Fibroblast of peridontal ligament (primary cell): ENCODE results near the gene VAMP4.
"Not testable (repeated sequence)": the region's sequence is repeated elsewhere in the genome, so short reads cannot be mapped to it uniquely, and the experiment has no call there.

ENCODE experiments used
- DNase-seq: peaks from one replicate; pipeline ENCODE4 v3.0.0-alpha.2; 2010; ENCODE audit errors: extremely low read depth

The VAMP4 gene

DNA sequence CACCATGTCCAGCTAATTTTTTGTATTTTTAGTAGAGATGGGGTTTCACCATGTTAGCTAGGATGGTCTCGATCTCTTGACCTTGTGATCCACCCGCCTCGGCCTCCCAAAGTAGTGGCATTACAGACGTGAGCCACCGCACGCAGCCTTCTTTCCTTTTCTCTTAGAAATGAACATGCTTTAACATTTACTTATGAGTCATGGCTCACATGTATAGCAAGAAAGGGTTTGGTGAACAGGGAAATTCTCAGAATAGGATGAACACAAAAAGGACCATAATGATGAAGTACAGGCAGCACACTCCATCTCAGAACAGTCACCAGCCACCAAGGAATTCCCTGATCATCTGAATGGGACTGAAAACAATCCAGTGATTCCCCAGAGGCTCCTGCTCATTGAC is 9.4 kb upstream of the VAMP4 start:
- DNase-seq = no peak

DNA sequence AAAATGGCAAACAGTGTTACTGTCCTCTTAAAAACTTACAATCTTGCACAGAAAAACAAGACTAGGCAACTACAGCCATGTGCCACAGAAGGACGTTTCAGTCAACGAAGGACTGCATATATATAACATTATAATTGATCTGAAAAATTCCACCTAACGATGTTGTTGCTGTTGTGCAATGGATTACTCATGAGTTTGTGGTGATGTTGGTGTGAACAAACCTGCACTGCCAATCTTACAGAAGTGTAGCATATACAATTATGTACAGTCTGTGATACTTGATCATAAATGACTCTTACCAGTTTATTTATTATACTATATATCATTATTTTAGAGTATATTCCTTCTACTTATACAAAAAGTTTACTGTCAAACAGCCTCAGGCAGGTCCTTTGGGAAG is 6.8 kb upstream of the VAMP4 start:
- no peak for DNase-seq

DNA sequence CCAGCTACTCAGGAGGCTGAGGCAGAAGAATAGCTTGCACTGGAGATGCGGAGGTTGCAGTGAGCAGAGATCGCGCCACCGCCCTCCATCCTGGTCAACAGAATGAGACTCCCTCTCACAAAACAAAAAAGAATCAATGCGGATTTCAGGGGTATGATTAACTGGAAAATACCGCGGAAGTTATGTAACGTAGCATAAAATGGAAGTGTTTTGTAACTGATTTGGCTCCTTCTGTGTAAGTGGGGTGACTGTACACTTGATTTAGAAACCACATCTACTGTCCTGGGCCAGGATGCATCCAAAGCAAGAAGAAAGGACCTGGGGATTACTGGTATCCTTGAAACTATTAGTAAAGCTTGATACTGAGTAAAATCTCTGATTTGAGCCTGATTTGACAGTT is 3.1 kb upstream of the VAMP4 start:
- DNase-seq = no peak

DNA sequence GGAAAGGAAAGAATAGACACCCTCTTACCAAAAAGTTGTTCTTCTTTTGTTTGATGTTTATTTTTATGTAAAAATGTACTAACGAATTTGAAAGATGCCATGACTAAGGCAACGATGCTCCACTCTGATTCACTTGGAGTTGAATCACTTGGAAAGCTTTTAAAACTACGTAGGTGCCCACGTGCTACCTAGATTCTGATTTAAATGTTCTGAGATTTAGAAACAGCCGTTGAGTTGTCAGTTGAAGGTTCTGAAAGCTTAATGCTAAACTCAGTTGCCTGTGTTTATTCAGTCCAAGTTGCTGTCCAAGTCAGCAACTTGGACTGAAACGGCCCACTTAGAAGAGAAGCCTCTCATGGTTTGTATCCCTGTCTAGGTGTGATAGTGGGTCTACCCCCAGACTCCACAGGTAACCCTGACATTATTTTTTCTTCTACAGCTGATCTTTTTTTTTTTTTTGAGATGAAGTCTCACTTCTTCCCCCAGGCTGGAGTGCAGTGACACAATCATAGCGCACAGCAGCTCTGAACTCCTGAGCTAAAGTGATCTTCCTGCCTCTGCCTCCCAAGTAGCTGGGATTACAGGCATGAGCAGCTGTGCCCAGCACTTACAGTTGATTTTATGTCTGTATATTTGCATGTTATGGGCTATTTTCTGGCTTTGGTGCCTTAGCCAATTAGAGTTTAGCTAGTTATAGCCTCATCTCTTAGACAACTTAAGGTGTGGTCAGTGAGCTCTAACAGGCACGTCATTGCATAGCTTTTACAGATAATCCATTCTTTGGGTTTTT is 1.4 kb upstream of the VAMP4 start:
- peak; percentile 90 for DNase-seq

DNA sequence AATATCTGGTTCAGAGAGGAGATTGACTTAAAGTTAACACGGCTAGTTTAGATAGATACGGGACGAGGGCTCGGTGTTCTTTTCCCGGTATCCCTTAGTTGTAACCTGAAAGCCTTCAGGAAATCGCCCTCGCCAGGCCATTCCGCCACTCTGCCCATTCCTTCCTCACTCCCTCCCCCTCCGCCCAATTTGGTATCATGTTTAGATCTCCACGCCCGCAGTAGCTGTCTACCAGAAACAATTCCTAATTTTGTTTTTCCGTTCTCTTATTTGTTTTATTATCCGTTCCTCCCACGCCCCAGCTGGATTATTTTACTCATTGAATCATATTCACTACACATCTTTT is 685 bp upstream of the VAMP4 start:
- peak; percentile 59 for DNase-seq

DNA sequence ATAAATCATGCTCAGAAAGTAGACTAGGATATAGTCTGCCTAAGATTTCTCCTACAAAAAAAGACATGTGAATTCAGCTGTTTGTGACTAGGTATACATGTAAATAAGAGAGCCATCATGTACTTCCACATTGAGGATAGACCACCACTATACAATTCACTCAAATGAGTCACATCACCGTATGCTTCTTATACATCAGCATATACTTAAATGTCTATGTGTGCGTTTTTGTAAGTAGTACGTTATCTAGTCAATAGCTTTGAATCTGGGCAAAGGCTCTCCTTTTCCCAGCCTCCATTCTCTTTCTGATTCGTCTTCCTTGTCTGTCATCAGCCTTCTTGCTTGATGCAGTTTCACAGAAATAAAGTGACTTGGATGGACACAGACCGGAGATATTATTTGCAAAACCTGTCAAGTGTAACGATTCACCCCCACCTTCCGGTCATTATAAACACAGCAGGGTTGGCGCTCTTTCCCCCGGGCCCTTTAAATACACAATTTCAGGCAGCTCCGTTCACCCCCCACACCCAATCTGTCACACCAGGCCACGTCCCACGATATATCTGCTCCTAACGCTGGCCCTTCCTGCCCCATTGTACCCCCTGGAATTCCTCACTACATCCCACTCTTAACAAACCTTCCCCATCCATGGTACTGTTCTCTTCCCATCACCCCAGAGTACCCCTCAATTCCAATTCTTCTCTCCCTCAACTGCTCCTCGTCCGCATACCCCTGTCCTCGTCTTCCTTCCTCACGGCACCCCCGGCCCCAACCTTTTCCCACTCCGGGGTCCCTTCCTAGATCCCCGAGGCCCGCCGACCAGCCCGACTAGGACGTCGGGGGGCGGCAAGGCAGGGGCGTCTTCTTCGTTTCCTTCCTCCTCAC is 636 bp downstream of the VAMP4 start:
- peak; percentile 38 for DNase-seq

DNA sequence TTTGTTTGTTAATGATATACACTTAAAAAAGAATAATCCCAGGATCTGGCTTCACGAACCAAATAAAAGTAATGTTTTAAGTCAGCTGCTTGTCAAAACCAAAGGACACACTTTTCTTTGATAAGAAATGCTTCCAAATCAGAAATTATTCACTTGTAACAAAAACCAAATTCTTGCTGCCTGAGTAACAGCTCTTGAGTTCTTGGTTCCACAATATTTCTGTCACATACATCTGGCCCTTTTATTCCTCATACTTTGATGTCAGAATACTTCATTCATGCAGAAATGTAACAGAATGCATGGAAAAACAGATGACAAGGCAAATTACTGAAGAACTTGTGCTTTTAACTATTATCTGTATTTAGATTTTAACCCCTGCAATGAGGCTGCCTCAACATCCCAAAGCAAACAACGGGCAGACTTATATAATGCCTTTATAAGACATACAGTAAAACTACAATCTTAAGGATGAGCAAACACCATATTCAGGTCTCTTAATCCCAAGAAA is 1.5 kb downstream of the VAMP4 start:
- peak; percentile 19 for DNase-seq

DNA sequence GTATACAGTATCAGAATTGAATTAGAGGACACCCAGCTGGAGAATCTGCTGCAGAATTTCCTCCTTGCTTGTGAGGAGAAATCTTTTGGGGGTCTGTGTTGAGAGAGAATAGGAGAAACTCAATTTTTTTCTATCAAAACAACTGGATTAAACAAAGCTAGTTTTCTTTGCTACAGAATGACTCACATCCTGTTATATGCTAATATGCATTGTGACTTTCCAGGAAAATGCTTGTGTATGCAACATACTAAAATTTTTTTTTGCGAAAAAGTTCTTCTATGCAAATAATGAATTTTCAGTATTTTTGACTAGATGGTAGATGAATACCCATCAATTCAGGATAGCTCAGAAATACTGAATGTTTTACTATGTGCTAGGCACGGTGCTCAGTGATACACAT is 2.2 kb downstream of the VAMP4 start:
- DNase-seq = peak; percentile 20

DNA sequence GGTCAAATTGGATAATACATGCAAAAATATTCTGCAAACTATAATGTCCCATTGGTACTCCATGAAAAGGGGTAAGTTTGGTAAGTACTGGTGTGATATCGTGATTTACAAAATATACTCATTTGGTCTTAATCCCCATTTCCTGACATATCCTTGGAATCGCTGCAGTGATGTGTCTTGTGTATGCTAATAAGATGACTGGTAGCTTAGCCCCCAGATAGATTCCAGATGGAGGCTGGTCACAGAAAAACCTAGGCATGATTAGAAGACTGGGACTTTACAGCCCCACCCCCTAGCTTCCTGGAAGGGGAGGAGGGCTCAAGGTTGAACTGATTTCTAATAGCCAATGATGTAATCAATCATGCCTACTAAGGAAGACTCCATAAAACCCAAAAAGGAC is 3.0 kb downstream of the VAMP4 start:
- DNase-seq = peak; percentile 15

DNA sequence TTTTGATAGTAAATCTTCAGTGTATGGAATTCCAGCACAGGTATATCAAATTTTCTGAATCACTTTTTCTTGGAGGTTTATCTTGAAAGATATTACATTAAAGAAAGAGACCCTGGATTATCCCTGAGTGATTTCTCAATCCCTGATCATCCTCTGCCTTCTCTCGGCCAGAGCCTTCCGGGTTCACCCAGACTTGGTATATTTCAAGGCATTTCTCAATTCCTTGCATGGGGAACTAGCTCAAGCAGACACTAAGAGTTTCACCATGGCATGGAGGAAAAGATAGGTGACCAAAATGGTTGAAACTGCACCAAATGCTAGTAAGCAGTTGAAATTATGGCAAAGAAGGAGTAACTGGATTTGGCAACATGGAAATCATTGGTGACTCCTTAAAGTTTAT is 5.7 kb downstream of the VAMP4 start:
- DNase-seq = no peak

DNA sequence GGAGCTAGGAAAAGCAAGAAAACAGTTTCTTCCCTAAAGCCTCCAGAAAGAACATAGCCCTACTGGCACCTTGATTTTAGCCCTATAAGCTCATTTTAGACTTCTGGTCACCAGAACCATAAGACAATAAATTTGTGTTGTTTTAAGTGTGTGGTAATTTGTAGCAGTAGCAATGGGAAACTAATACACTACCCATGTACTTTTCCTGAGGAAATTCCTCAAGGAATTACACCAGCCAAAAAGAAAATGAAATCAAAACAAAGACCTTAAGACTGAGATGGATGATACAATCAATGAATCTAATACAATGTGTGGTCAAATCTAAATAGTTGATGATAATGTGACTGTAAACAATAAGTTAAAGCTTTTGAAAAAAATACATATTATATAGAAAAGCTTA is 11.8 kb downstream of the VAMP4 start:
- peak; percentile 50 for DNase-seq

DNA sequence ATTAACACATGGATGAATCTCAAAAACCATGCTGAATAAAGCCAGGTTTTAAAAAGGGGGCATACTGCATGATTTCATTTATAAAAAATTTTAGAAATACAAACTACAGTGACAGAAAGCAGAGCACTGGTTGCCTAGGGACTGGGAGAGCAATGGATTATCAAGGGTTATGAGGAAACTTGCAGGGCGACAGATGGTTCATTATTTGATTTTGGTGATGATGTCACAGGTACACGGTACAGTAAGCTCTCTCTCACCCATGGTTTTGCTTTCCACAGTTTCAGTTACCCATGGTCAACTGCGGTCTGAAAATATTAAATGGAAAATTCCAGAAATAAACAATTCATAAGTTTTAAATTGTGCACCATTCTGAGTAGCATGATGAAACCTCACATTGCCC is 14.1 kb downstream of the VAMP4 start:
- DNase-seq = no peak

DNA sequence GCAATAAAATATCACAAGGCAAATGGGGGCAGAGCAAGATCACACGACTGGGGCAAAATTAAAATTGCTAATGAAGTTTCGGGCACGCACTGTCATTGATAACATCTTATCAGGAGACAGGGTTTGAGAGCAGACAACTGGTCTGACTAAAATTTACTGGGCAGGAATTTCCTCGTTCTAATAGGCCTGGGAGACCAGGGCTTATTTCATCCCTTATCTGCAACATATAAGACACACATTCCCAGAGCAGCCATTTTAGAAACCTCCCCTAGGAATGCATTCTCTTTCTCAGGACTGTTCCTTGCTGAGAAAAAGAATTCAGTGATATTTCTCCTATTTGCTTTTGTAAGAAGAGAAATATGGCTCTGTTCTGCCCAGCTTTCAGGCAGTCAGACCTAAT is 18.7 kb downstream of the VAMP4 start:
- not testable (repeated sequence) for DNase-seq

DNA sequence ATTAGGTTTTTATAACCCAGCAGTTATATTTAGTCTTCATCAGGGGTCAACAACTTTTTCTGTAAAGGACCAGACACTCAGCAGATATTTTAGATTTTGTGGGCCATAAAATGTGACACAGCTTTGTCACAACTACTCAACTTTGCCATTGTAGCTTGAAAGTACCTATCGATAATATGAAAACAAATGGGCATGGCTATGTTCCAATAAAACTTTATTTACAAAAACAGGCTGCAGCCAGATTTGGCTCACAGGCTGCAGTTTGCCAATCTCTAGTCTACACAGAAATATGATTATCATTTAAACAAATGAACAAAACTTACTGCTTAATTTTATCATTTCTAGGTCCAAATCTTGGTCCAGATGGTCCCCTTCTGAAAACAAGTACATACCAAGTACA is 23.0 kb downstream of the VAMP4 start:
- no peak for DNase-seq

DNA sequence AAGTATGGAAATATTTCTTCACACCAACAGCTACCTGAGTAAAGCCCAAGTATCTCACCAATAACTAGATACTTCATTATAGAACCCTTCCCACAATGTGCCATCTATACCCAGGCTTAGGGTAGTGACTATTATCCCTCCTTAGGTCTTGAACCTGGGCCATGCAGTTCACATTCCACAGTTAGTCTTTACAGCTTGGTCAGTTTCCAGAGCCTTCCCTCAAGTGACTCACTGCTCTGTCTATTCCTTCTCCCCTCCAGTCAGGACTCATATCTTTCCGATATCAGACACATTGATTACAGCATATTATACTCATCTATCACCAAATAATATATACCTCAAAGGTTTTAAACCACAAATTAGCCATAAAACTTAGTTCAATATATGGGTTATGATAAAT is 23.6 kb downstream of the VAMP4 start:
- DNase-seq = peak; percentile 45

DNA sequence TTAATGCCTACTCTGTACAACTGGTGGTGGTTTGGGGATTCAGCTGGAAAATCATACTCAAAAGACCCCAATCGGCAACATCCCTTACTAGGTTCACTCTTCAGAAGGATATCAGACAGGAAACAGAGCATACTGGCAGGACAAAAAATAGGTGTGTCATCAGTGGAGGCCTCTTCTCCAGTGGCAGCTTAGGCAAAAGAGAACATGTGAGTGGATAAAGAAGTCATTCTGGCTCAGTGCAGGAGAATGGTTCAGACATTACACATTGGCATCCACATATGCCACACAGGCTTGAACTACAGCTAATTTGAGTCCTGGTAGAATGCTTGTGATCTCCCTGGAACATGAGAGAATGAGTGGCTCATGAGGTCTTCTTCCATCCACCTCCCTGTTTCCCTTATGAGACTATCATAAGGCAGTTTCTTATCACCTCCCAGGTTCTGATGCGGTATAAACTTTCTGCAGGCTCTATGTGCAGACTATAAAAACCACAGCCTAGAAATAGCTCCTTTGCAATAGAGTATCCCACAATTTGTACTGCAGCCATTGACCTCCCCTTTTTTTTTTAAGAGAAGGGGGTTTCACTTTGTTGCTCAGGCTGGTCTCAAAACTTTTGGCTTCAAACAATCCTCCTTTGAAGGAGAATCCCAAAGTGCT is 24.7 kb downstream of the VAMP4 start:
- DNase-seq = peak; percentile 29

DNA sequence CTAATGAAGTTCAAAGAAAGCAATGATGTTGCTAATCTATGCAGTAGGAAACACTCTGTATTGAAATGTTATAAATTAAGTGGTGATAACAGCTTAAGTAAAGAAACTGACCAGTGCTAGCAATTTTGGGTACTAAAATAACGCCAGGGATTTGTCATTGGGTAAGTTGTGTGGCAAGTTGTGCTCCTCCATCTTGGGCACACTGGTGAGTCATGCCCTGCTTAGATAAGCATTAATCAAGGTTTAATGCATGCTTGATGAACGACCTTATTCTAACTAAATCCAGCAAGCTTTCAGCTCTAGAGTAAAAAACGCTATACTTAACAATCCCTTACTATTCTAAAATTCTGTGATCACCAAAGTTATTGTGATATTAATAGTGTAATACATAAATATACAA is 25.2 kb downstream of the VAMP4 start:
- DNase-seq = no peak

DNA sequence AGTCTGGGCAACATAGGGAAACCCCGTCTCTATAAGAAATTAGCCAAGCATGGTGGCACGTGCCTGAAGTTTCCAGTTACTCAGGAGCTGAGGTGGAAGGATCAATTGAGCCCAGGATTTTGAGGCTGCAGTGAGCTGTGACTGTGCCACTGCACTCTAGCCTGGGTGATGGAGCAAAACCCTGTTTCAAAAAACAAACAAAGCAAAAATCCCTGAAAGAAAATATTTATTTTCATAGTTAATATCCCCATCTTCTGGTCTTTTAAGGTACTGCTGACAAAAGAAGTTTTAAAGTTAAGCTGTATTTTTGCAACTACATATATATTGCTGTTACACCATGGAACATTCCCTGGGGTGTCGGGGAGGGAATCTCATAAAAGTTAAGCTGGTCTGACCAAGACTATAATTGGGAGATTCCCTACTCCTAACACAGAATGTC is 26.0 kb downstream of the VAMP4 start:
- peak; percentile 57 for DNase-seq

DNA sequence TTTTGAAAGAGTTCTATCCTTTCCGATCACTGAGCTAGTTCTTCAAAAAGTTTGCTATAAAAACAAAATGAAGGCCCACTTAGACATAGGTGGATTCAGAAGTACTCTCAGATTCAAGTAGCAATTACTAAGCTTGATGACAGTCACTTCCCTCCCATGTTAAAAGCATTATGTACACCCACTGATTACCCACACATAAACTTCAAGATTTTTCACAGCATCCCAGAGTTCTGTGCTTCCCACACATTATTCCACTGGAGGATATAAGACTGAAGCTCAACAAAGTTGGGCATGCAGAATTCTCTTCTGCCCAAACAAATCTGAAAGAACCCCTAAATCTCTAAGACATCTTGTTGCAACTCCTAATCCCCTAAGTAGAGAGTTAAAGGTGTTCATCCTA is 29.5 kb downstream of the VAMP4 start:
- DNase-seq = no peak

DNA sequence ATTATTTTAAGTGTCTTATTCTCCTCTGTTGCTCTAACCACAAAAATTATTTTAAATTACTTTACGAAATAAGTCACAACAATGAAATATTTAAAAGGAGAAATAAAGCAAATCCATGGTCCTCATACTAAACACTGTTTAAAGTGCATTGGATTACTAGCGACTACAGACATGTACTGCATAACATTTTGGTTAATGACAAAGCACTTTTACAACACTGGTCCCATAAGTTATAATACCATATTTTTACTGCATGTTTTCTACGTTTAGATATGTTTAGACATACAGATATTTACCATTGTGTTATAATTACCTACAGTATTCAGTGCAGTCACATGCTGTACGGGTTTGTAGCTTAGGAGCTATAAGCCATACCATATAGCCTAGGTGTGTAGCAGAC is 30.2 kb downstream of the VAMP4 start:
- DNase-seq = no peak

DNA sequence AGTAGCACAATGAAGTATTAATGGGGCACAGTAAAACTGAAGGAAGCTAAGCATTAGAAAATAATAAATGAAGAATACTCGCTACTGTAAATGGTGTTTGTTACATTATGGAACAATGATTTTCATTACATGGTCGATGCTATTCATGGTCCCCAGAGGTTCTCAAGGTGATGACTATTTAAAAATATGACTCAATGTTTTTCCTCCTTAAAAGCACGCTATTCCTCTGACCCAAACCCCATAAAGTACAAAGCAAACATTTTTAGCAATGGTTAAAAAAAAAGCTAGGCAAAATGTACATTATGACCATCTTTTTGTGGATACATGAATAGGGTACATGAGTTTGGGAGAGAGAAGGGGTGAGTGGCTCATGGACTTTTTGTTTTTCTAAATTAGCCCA is 34.3 kb downstream of the VAMP4 start:
- no peak for DNase-seq

DNA sequence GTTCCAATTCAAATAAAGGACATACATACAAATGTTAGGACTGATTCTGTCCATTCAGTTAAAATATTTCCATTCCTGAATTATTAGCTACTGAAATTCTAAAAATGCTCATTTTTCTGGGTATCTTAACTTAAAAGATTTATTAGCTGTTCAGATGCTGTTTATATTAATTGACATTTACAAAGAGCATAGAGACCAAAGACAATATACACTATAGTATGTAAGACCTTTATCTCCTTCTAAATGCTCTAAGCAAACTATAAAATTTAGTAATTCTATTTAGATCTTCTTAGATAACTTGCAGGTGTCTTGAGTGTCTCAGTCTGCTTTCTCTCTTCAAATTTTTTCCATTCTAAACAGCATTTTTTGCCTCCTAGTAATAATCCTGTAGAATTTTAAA is 39.3 kb downstream of the VAMP4 start:
- no peak for DNase-seq

DNA sequence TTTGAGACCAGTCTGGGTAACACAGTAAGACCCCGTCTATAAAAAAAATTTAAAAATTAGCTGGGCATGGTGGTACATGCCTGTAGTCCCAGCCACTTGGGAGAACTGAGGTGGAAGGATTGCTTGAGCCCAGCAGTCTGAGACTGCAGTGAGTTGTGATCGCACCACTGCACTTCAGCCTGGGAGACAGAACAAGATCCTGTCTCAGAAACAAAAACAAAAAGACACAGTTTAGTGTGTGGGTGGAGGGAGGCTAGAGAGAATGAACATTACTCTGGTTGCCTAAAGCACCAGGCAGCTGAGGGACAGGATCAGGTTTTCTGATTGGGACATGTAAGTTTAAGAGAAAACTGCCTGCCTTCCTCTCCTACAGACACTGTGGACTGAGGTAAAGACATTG is 42.3 kb downstream of the VAMP4 start:
- no peak for DNase-seq
